ENCODE data around the gene GSS.

DNA sequence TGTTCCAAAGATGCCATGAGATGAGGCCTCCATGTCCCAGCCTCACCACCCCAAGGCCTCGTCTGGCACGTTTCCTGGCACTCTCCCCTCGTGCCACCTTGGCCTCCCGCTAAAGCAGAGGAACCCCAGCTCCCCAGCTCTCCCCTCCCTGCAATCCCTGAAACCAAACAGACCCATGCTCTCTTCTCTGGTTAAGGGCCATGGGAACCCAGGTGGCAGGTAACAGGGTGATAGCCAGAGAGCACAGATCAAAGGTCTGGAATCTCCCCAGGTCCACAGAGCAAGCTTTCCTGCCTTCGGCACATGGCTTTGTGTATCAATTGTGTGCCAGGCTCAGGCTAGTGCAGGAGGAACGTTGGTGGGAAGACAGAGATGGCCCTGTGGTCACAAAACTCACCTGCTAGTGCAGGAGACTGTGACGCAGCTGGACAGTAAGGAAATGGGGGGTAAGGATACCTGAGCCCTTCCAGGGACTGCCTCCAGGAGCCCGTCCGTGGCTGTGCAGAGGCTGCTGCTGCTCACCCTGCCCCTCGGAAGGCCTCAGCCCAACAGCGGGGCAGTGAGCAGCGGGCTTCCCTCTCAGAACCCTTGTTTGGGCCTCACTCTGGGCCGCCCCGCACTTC is 39.0 kb upstream of the GSS start:
- TF ChIP-seq, protein P1, sequence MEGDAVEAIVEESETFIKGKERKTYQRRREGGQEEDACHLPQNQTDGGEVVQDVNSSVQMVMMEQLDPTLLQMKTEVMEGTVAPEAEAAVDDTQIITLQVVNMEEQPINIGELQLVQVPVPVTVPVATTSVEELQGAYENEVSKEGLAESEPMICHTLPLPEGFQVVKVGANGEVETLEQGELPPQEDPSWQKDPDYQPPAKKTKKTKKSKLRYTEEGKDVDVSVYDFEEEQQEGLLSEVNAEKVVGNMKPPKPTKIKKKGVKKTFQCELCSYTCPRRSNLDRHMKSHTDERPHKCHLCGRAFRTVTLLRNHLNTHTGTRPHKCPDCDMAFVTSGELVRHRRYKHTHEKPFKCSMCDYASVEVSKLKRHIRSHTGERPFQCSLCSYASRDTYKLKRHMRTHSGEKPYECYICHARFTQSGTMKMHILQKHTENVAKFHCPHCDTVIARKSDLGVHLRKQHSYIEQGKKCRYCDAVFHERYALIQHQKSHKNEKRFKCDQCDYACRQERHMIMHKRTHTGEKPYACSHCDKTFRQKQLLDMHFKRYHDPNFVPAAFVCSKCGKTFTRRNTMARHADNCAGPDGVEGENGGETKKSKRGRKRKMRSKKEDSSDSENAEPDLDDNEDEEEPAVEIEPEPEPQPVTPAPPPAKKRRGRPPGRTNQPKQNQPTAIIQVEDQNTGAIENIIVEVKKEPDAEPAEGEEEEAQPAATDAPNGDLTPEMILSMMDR (conservative IDR thresholded peaks at IDR 0.05 in 1 of 2, IDR thresholded peaks at IDR 0.05 in 1 of 2; ENCODE audit: low read depth in 1 of 2, low read length in 2 of 2): no peak
- TF ChIP-seq EZH2 (IDR thresholded peaks at IDR 0.05; ENCODE audit: low read length, missing control alignments): no peak
